ENCODE data around the gene PATE1. TPM values are rescaled to one million over a fixed set of nuclear protein-coding genes. Genes with fewer than 3 reads are reported as not detected.

The PATE1 gene
- total RNA-seq, 2 experiments from 2014 or later: not detected

- TF ChIP-seq CTCF (conservative IDR thresholded peaks at IDR 0.05; ENCODE audit: low read length) (no peak), EZH2phosphoT487 (IDR thresholded peaks at IDR 0.05; ENCODE audit: borderline replicate concordance, low read depth, low read length) (no peak)
- Histone ChIP-seq H3K27ac (ENCODE audit: low read depth, low read length, poor library complexity, severe bottlenecking) (no peak overlapping the region), H3K9me2 (ENCODE audit: insufficient read depth, low read length) (no peaks in the 10 kb centered on the region), H3K4me2 (ENCODE audit: low read length) (no peak overlapping the region), H3K4me3 (ENCODE audit: low read depth, low read length, poor library complexity, severe bottlenecking) (no peak overlapping the region), H3K79me2 (ENCODE audit: insufficient read depth, low read depth, low read length) (no peaks in the 10 kb centered on the region), H3K9me3 (ENCODE audit: low read length) (peaks cover 8% of the 10 kb centered on the region), H2AFZ (ENCODE audit: low read length) (no peak overlapping the region), H3K36me3 (ENCODE audit: insufficient read depth, low read length) (no peaks in the 10 kb centered on the region), H4K20me1 (ENCODE audit: insufficient read depth, low read length) (no peaks in the 10 kb centered on the region), H3K4me1 (ENCODE audit: insufficient read depth, low read length, poor library complexity, severe bottlenecking) (no peaks in the 10 kb centered on the region)
- BruUV-seq (replicated peaks): no TSS peak
- intact Hi-C loops (cut with micrococcal nuclease; ENCODE audit: unreplicated experiment): no loop called here
- CTCF ChIA-PET (ENCODE audit: unreplicated experiment): no interaction called here
- POLR2A ChIA-PET: no interaction called here
- DNase-seq (ENCODE audit: low spot score): no peak
Observed at GRCh38 chr11:125797641-125798040, 51.6 kb downstream of the PATE1 start.

Other genes with a start within 250 kb of the PATE1 start
- gene EI24, start 176.8 kb upstream of the PATE1 start, total RNA-seq (2014; rRNA removed; shearing (Covaris generic)): 66.8 and 77.4 TPM in 2 replicates
- 73.6 and 77.2 TPM in 2 replicates for gene EI24, start 176.8 kb upstream of the PATE1 start, total RNA-seq (2022)
- 60.6 and 87.9 TPM in 2 replicates for gene STT3A, start 153.4 kb upstream of the PATE1 start, total RNA-seq (2014; rRNA removed; shearing (Covaris generic))
- 164 and 172 TPM in 2 replicates for gene STT3A, start 153.4 kb upstream of the PATE1 start, total RNA-seq (2022)
- gene CHEK1, start 121.1 kb upstream of the PATE1 start, total RNA-seq (2014; rRNA removed; shearing (Covaris generic)): 89.7 and 105 TPM in 2 replicates
- 135 and 147 TPM in 2 replicates for gene CHEK1, start 121.1 kb upstream of the PATE1 start, total RNA-seq (2022)
- gene ACRV1, start 65.4 kb upstream of the PATE1 start, total RNA-seq (2014; rRNA removed; shearing (Covaris generic)): 0.16 TPM in 1 of 2 replicates, not detected in the other
- gene ACRV1, start 65.4 kb upstream of the PATE1 start, total RNA-seq (2022): 0.33 TPM in 1 of 2 replicates, not detected in the other
- gene PATE2, start 32.5 kb downstream of the PATE1 start, total RNA-seq (2014; rRNA removed; shearing (Covaris generic)): 1.6 and 4.0 TPM in 2 replicates
- gene PATE2, start 32.5 kb downstream of the PATE1 start, total RNA-seq (2022): 1.1 and 1.4 TPM in 2 replicates
- not detected in 2 replicates for gene PATE3, start 41.8 kb downstream of the PATE1 start, total RNA-seq (2014; rRNA removed; shearing (Covaris generic))
- gene PATE3, start 41.8 kb downstream of the PATE1 start, total RNA-seq (2022): not detected in 2 replicates
- gene PATE4, start 87.0 kb downstream of the PATE1 start, total RNA-seq (2014; rRNA removed; shearing (Covaris generic)): not detected in 2 replicates
- not detected in 2 replicates for gene PATE4, start 87.0 kb downstream of the PATE1 start, total RNA-seq (2022)
- gene HYLS1, start 141.4 kb downstream of the PATE1 start, total RNA-seq (2014; rRNA removed; shearing (Covaris generic)): 25.1 and 31.5 TPM in 2 replicates
- 18.3 and 22.9 TPM in 2 replicates for gene HYLS1, start 141.4 kb downstream of the PATE1 start, total RNA-seq (2022)
- gene PUS3, start 156.9 kb downstream of the PATE1 start, total RNA-seq (2014; rRNA removed; shearing (Covaris generic)): 7.7 and 8.6 TPM in 2 replicates
- 9.2 and 10.2 TPM in 2 replicates for gene PUS3, start 156.9 kb downstream of the PATE1 start, total RNA-seq (2022)
- gene DDX25, start 158.2 kb downstream of the PATE1 start, total RNA-seq (2014; rRNA removed; shearing (Covaris generic)): 0.13 TPM in 1 of 2 replicates, not detected in the other
- gene DDX25, start 158.2 kb downstream of the PATE1 start, total RNA-seq (2022): 0.31 TPM in 1 of 2 replicates, not detected in the other
- not detected in 2 replicates for gene VSIG10L2, start 199.8 kb downstream of the PATE1 start, total RNA-seq (2014; rRNA removed; shearing (Covaris generic))
- gene VSIG10L2, start 199.8 kb downstream of the PATE1 start, total RNA-seq (2022): not detected in 2 replicates

Data from OCI-LY7 (cell line).